Mesenchymal stem cell (in vitro differentiated cells and primary cell): ENCODE data around the gene ZPR1.

ENCODE experiments used
- DNase-seq: peaks from one replicate; pipeline ENCODE4 v3.0.0-alpha.2; 2013
- H2AFZ ChIP-seq: one replicate; pipeline ENCODE4 v1.6.1; 2013; ENCODE audit warnings: low read depth, mild to moderate bottlenecking, control low read depth, inconsistent platforms, low read length, moderate library complexity
- H2AK5ac ChIP-seq: 2 replicates; pipeline ENCODE4 v1.6.1; 2013; ENCODE audit warnings: low read length, moderate library complexity, mild to moderate bottlenecking, inconsistent platforms; ENCODE audit not compliant: severe bottlenecking
- H2BK120ac ChIP-seq: one replicate; pipeline ENCODE4 v1.6.1; 2013; ENCODE audit warnings: low read depth, mild to moderate bottlenecking, inconsistent platforms, low read length, moderate library complexity
- H2BK12ac ChIP-seq, 2 experiments: one replicate each; pipeline ENCODE4 v1.6.1; 2013; ENCODE audit warnings: inconsistent platforms in 2 of 2, low read length in 2 of 2, mild to moderate bottlenecking in 2 of 2, moderate library complexity in 2 of 2, control low read depth in 1 of 2
- H2BK15ac ChIP-seq: one replicate; pipeline ENCODE4 v1.6.1; 2013; ENCODE audit warnings: mild to moderate bottlenecking, low read depth, inconsistent platforms; ENCODE audit not compliant: poor library complexity, severe bottlenecking
- H2BK5ac ChIP-seq: 2 replicates; pipeline ENCODE4 v1.6.1; 2013; ENCODE audit warnings: low read depth, mild to moderate bottlenecking, low read length, control low read depth, inconsistent platforms; ENCODE audit not compliant: poor library complexity, severe bottlenecking
- H3K14ac ChIP-seq, 2 experiments: one replicate each; pipeline ENCODE4 v1.6.1; 2013; ENCODE audit warnings: inconsistent platforms in 2 of 2, low read length in 2 of 2, control low read depth in 1 of 2, mild to moderate bottlenecking in 1 of 2, moderate library complexity in 1 of 2
- H3K18ac ChIP-seq, 2 experiments: one replicate each; pipeline ENCODE4 v1.6.1; 2013; ENCODE audit warnings: inconsistent platforms in 2 of 2, low read length in 2 of 2, control low read depth in 1 of 2, low read depth in 1 of 2, mild to moderate bottlenecking in 1 of 2
- H3K23ac ChIP-seq, 2 experiments: one replicate each; pipeline ENCODE4 v1.6.1; 2013; ENCODE audit warnings: inconsistent platforms in 2 of 2, low read length in 2 of 2, mild to moderate bottlenecking in 2 of 2, moderate library complexity in 2 of 2, control low read depth in 1 of 2
- H3K27ac ChIP-seq: 2 replicates; pipeline ENCODE4 v1.5.1; 2013; ENCODE audit warnings: mild to moderate bottlenecking, moderate library complexity, low read length, control low read depth, inconsistent platforms; ENCODE audit not compliant: poor library complexity, severe bottlenecking
- H3K27me3 ChIP-seq, 2 experiments: 2 replicates each; pipeline versions ENCODE4 v1.6.1 to v1.7.0; 2013; ENCODE audit warnings: low read length in 2 of 2, mild to moderate bottlenecking in 2 of 2, moderate library complexity in 2 of 2, control low read depth in 1 of 2, inconsistent platforms in 1 of 2; ENCODE audit not compliant: control insufficient read depth in 1 of 2, insufficient read depth in 1 of 2
- H3K36me3 ChIP-seq, 2 experiments: 2 replicates each; pipeline versions ENCODE4 v1.6.1 to v1.7.0; 2013; ENCODE audit warnings: low read length in 2 of 2, control low read depth in 1 of 2, inconsistent platforms in 1 of 2, low read depth in 1 of 2, mild to moderate bottlenecking in 1 of 2; ENCODE audit not compliant: insufficient read depth in 2 of 2, control insufficient read depth in 1 of 2
- H3K4ac ChIP-seq, 2 experiments: one replicate each; pipeline ENCODE4 v1.6.1; 2013; ENCODE audit warnings: inconsistent platforms in 2 of 2, low read length in 2 of 2, mild to moderate bottlenecking in 2 of 2, moderate library complexity in 2 of 2, control low read depth in 1 of 2, low read depth in 1 of 2
- H3K4me1 ChIP-seq: 2 replicates; pipeline ENCODE4 v1.6.1; 2013; ENCODE audit warnings: low read depth, low read length, control low read depth; ENCODE audit not compliant: control insufficient read depth, insufficient read depth
- H3K4me2 ChIP-seq: 2 replicates; pipeline ENCODE4 v1.6.1; 2013; ENCODE audit warnings: low read length, mild to moderate bottlenecking, inconsistent platforms; ENCODE audit not compliant: poor library complexity, severe bottlenecking
- H3K4me3 ChIP-seq, 2 experiments: 2 replicates each; pipeline versions ENCODE4 v1.5.1 to v1.7.0; 2013; ENCODE audit warnings: low read length in 2 of 2, mild to moderate bottlenecking in 2 of 2, control low read depth in 1 of 2, low read depth in 1 of 2; ENCODE audit not compliant: insufficient read depth in 1 of 2
- H3K79me1 ChIP-seq: replicated peaks from 2 replicates; pipeline ENCODE4 v1.6.1; 2013; ENCODE audit warnings: mild to moderate bottlenecking, control low read depth, low read length, inconsistent platforms; ENCODE audit not compliant: poor library complexity, severe bottlenecking
- H3K9ac ChIP-seq: 2 replicates; pipeline ENCODE4 v1.7.0; 2013; ENCODE audit warnings: mild to moderate bottlenecking, low read length, moderate library complexity
- H3K9me3 ChIP-seq: 2 replicates; pipeline ENCODE4 v1.7.0; 2013; ENCODE audit warnings: mild to moderate bottlenecking, low read length; ENCODE audit not compliant: control insufficient read depth
- H4K8ac ChIP-seq: one replicate; pipeline ENCODE4 v1.6.1; 2013; ENCODE audit warnings: inconsistent platforms, mild to moderate bottlenecking, low read length, moderate library complexity
- H4K91ac ChIP-seq: one replicate; pipeline ENCODE4 v1.6.1; 2013; ENCODE audit warnings: mild to moderate bottlenecking, low read length, inconsistent platforms
- WGBS: methylation state at CpG from one replicate; pipeline ENCODE4 v1.1.7; 2013; ENCODE audit warnings: mixed read lengths; 5-methylcytosine and 5-hydroxymethylcytosine counted together

Gene ZPR1

DNA sequence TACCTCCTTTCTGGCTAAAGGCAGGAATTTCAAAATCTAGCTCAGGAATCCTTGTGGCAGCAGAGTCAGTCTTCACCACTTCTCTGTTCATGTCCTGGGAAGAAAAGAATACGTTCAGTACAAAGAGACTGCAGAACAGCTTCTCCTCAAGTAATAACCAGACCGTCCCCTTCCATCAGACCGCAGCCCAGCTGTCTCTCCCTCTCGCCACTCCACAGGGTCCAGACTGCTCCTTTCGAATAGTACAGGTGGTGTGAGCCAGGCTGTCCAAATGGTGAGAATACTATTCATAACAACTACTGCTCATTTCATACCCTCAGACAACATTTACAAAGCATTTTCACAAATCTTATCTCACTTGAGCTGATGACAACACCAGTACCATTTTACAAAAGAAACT is 857 bp downstream of the ZPR1 start:
- H2AK5ac ChIP-seq, result no peak overlapping the region
- H3K27ac ChIP-seq, result no peak overlapping the region
- H2BK5ac ChIP-seq, result no peak overlapping the region
- H2BK15ac ChIP-seq, result no peak overlapping the region
- no peak overlapping the region for H2BK12ac ChIP-seq
- H3K4me2 ChIP-seq, result peak overlapping the region; percentile 88
- H3K4me1 ChIP-seq, result peaks cover 13% of the 10 kb centered on the region
- peaks cover 26% of the 10 kb centered on the region for H3K79me1 ChIP-seq
- H3K18ac ChIP-seq, result no peak overlapping the region
- no peak overlapping the region for H2AFZ ChIP-seq
- H3K9ac ChIP-seq, result peak overlapping the region; percentile 91
- H3K23ac ChIP-seq, result no peak overlapping the region
- H3K9me3 ChIP-seq, result no peaks in the 10 kb centered on the region
- H3K14ac ChIP-seq, result no peak overlapping the region
- no peak overlapping the region for H4K91ac ChIP-seq
- no peak overlapping the region for H2BK120ac ChIP-seq
- peak overlapping the region in 1 of 2 experiments; percentile 95 for H3K4me3 ChIP-seq
- no peak for DNase-seq
- H3K36me3 ChIP-seq, result peaks cover 31 to 48% of the 10 kb centered on the region in 2 experiments
- no peaks in the 10 kb centered on the region for H3K27me3 ChIP-seq
- no peak overlapping the region for H4K8ac ChIP-seq
- H3K4ac ChIP-seq, result no peak overlapping the region
- 74% methylated on average over 5 of the region's 5 CpGs for WGBS

DNA sequence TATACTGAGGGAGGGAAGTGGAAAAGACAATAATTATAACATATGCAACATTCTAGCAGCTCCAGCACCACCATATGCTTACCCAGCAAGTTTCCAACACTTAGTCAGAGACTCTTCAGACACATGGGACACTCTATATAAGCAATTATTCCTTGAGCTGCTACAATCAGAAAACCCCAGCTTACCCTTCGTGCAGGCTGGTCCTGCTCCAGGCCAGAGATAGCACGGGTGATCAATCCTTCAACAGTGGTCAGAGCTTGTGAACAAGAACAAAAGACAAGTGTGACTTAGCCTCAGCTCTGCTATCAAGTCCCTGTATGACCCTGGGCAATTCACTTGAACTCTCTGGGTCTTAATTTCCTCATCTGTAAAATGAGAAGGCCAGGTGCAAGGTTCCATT is 1.5 kb downstream of the ZPR1 start:
- Histone ChIP-seq H4K91ac (no peak overlapping the region), H3K4me2 (no peak overlapping the region), H3K36me3 (peaks cover 35 to 52% of the 10 kb centered on the region in 2 experiments), H2BK15ac (no peak overlapping the region), H4K8ac (no peak overlapping the region), H3K4me1 (peaks cover 11% of the 10 kb centered on the region), H3K4me3 (peak overlapping the region in 1 of 2 experiments; percentile 95), H3K27me3 (no peaks in the 10 kb centered on the region), H3K23ac (no peak overlapping the region), H3K79me1 (peaks cover 26% of the 10 kb centered on the region), H3K27ac (no peak overlapping the region), H2AK5ac (no peak overlapping the region), H3K9me3 (no peaks in the 10 kb centered on the region), H2BK5ac (no peak overlapping the region), H2BK12ac (no peak overlapping the region), H2BK120ac (no peak overlapping the region), H3K14ac (no peak overlapping the region), H3K18ac (no peak overlapping the region), H2AFZ (no peak overlapping the region), H3K4ac (no peak overlapping the region), H3K9ac (peak overlapping the region; percentile 91)
- no peak for DNase-seq
- 90% methylated on average over 2 of the region's 2 CpGs for whole genome bisulfite sequencing

DNA sequence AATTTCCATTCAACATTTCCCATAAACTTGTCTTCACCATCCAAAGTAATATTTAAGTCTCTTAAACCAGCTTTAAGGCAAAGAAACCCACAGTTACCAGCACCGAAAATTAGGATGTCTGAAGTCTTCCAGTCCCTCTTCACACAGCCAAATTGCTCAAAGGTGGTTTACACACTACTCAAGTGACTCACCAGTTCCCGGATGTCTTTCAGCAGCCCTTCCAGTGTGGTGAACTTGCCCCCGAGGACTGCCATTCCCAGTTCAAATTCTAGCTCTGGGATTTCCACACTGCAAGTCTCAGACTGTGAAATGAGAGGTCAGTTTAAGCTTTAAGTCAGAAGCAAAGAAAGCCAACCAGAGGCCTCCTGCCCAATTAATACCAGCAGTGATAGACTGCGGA is 5.1 kb downstream of the ZPR1 start:
- H3K4me2 ChIP-seq, result no peak overlapping the region
- H3K4me1 ChIP-seq, result peaks cover 2% of the 10 kb centered on the region
- no peak overlapping the region for H3K23ac ChIP-seq
- no peak overlapping the region for H2BK12ac ChIP-seq
- no peak overlapping the region for H2AK5ac ChIP-seq
- H2AFZ ChIP-seq, result no peak overlapping the region
- no peak overlapping the region for H3K18ac ChIP-seq
- no peak overlapping the region for H2BK15ac ChIP-seq
- H3K36me3 ChIP-seq, result peaks cover 49 to 86% of the 10 kb centered on the region in 2 experiments
- H3K27ac ChIP-seq, result no peak overlapping the region
- no peak overlapping the region for H3K14ac ChIP-seq
- no peak overlapping the region for H2BK120ac ChIP-seq
- H3K79me1 ChIP-seq, result peaks cover 34% of the 10 kb centered on the region
- H3K9ac ChIP-seq, result peak overlapping the region; percentile 13
- H4K91ac ChIP-seq, result no peak overlapping the region
- H3K9me3 ChIP-seq, result no peaks in the 10 kb centered on the region
- H4K8ac ChIP-seq, result no peak overlapping the region
- 81% methylated on average over 4 of the region's 4 CpGs for WGBS
- peak; percentile 41 for DNase-seq
- H3K4me3 ChIP-seq, result no peak overlapping the region
- H3K4ac ChIP-seq, result no peak overlapping the region
- H3K27me3 ChIP-seq, result no peaks in the 10 kb centered on the region
- H2BK5ac ChIP-seq, result no peak overlapping the region

DNA sequence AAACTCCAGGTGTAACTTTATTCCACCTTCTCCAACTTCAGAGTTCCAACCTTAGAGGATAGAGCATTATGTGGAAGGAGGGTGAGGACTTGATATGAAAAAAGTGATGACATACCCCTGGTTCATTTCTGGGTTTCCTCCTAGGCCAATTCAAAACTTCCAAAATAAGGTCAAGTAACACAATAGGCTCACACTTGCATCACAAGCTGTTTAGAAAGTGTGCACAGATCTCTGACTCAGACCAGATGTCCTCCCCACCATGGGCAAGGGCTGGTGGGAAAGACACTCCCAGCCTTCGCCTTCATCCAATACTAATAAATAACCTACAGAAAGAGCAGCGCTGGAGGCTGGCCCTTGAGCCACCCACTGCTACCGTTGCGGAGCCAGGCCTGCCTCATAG is 9.3 kb downstream of the ZPR1 start:
- Histone ChIP-seq H4K8ac (no peak overlapping the region), H2BK15ac (no peak overlapping the region), H3K4me1 (no peaks in the 10 kb centered on the region), H2BK12ac (no peak overlapping the region), H3K14ac (no peak overlapping the region), H3K27ac (no peak overlapping the region), H3K9ac (no peak overlapping the region), H3K4me3 (no peak overlapping the region), H3K4ac (no peak overlapping the region), H2BK120ac (no peak overlapping the region), H3K23ac (no peak overlapping the region), H2BK5ac (no peak overlapping the region), H3K79me1 (peaks cover 14% of the 10 kb centered on the region), H3K36me3 (peaks cover 38 to 73% of the 10 kb centered on the region in 2 experiments), H2AK5ac (no peak overlapping the region), H2AFZ (no peak overlapping the region), H3K27me3 (no peaks in the 10 kb centered on the region), H4K91ac (no peak overlapping the region), H3K18ac (no peak overlapping the region), H3K9me3 (no peaks in the 10 kb centered on the region), H3K4me2 (no peak overlapping the region)
- no peak for DNase-seq
- WGBS, result 98% methylated on average over 4 of the region's 4 CpGs
